ENCODE results near the gene LNPK. TPM values are rescaled to one million over a fixed set of nuclear protein-coding genes. Genes with fewer than 3 reads are reported as not detected.

Gene LNPK
- total RNA-seq, 2 experiments from 2014 or later: 18.0 to 38.3 TPM

DNA sequence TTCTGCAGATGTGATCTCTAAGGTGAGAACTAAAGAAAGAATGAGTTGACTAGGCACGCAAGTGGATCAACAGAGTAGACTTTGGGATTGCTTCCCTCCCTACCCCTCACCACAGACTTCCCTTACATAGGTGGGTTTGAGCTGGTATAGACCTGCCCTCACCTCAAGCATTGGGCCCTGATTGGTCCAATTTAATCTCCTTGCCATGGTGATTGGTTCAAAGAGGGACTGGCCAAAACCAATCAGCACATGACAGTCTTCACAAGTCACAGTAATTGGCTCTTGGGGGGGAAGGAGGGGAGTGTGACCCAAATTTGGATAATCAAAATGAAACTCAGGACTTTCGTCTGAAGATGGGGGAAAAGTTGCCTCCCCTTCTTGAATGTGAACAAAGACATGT is 36.6 kb upstream of the LNPK start:
- CTCF ChIA-PET (ENCODE audit: unreplicated experiment): no interaction called here
- intact Hi-C loops (cut with micrococcal nuclease; ENCODE audit: unreplicated experiment): no loop called here
- no TSS peak for BruUV-seq (replicated peaks)

DNA sequence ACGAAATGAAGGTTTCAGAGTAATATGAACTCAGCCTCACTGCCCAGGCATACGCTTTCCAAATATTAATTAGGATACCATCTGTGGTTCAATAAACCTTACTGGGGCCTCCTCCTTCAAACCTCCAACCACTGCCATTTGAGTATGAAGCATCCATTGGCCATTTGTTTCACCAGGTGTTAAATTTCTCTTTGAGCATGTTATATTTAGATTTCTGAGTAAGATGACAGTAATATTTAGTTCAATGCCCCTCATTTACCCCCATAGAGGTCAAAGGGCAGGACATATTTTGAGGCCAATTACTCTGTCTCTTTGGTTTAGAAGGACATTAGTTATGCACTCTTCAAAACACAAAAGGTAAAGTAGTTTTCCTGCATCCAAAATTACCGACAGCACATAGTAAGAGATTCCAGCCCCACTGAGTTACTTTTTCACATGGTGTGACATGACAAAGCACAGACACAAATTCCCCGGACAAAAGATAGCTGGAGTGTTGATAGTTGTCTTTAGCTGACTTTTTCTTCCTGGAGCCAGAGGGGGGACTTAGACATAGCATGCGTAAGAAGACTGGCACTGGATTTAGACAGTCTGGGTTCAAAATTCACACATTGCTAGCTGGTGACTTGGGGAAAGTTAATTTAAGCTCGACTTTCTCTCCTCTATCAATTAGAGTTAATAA is 33.1 kb upstream of the LNPK start:
- Histone ChIP-seq H3K36me3 (ENCODE audit: insufficient read depth, low read length) (no peaks in the 10 kb centered on the region), H3K4me1 (ENCODE audit: insufficient read depth, low read length, poor library complexity, severe bottlenecking) (no peaks in the 10 kb centered on the region), H2AFZ (ENCODE audit: low read length) (no peak overlapping the region), H3K4me3 (ENCODE audit: low read depth, low read length, poor library complexity, severe bottlenecking) (no peak overlapping the region), H4K20me1 (ENCODE audit: insufficient read depth, low read length) (no peaks in the 10 kb centered on the region), H3K27ac (ENCODE audit: low read depth, low read length, poor library complexity, severe bottlenecking) (no peak overlapping the region), H3K9me3 (ENCODE audit: low read length) (no peaks in the 10 kb centered on the region), H3K9me2 (ENCODE audit: insufficient read depth, low read length) (no peaks in the 10 kb centered on the region), H3K79me2 (ENCODE audit: insufficient read depth, low read depth, low read length) (no peaks in the 10 kb centered on the region), H3K4me2 (ENCODE audit: low read length) (no peak overlapping the region)
- intact Hi-C loops (cut with micrococcal nuclease; ENCODE audit: unreplicated experiment): no loop called here
- ChIA-PET CTCF (ENCODE audit: unreplicated experiment) (no interaction called here), POLR2A (interaction anchor here (0.5 to 1.7 kb wide), 2 partner anchors 12 to 148 kb away, joined by 3 read pairs; no protein-coding TSS in a partner anchor)
- TF ChIP-seq EZH2phosphoT487 (IDR thresholded peaks at IDR 0.05; ENCODE audit: borderline replicate concordance, low read depth, low read length) (no peak), CTCF (conservative IDR thresholded peaks at IDR 0.05; ENCODE audit: low read length) (no peak)
- no TSS peak for BruUV-seq (replicated peaks)
- no peak for DNase-seq (ENCODE audit: low spot score)

More for the DNA sequence above, 36.6 kb upstream of the LNPK start:
- H3K9me2 ChIP-seq (ENCODE audit: insufficient read depth, low read length): no peaks in the 10 kb centered on the region
- no peak overlapping the region for H3K27ac ChIP-seq (ENCODE audit: low read depth, low read length, poor library complexity, severe bottlenecking)
- H3K9me3 ChIP-seq (ENCODE audit: low read length): no peaks in the 10 kb centered on the region
- no peaks in the 10 kb centered on the region for H4K20me1 ChIP-seq (ENCODE audit: insufficient read depth, low read length)
- no peak overlapping the region for H3K4me3 ChIP-seq (ENCODE audit: low read depth, low read length, poor library complexity, severe bottlenecking)
- H3K4me2 ChIP-seq (ENCODE audit: low read length): no peak overlapping the region
- POLR2A ChIA-PET: no interaction called here
- no peak for DNase-seq (ENCODE audit: low spot score)
- H3K36me3 ChIP-seq (ENCODE audit: insufficient read depth, low read length): no peaks in the 10 kb centered on the region
- H2AFZ ChIP-seq (ENCODE audit: low read length): no peak overlapping the region
- H3K4me1 ChIP-seq (ENCODE audit: insufficient read depth, low read length, poor library complexity, severe bottlenecking): no peaks in the 10 kb centered on the region
- no peak for TF ChIP-seq EZH2phosphoT487 (IDR thresholded peaks at IDR 0.05; ENCODE audit: borderline replicate concordance, low read depth, low read length)
- TF ChIP-seq CTCF (conservative IDR thresholded peaks at IDR 0.05; ENCODE audit: low read length): no peak
- H3K79me2 ChIP-seq (ENCODE audit: insufficient read depth, low read depth, low read length): no peaks in the 10 kb centered on the region

GRCh38 chr2:176027806-176028205 is 25.7 kb upstream of the LNPK start:
- Histone ChIP-seq H3K9me3 (ENCODE audit: low read length) (no peaks in the 10 kb centered on the region), H3K4me2 (ENCODE audit: low read length) (no peak overlapping the region), H3K4me3 (ENCODE audit: low read depth, low read length, poor library complexity, severe bottlenecking) (no peak overlapping the region), H3K9me2 (ENCODE audit: insufficient read depth, low read length) (no peaks in the 10 kb centered on the region), H3K79me2 (ENCODE audit: insufficient read depth, low read depth, low read length) (no peaks in the 10 kb centered on the region), H3K4me1 (ENCODE audit: insufficient read depth, low read length, poor library complexity, severe bottlenecking) (no peaks in the 10 kb centered on the region), H3K27ac (ENCODE audit: low read depth, low read length, poor library complexity, severe bottlenecking) (no peak overlapping the region), H3K36me3 (ENCODE audit: insufficient read depth, low read length) (no peaks in the 10 kb centered on the region), H2AFZ (ENCODE audit: low read length) (no peak overlapping the region), H4K20me1 (ENCODE audit: insufficient read depth, low read length) (no peaks in the 10 kb centered on the region)
- CTCF ChIA-PET (ENCODE audit: unreplicated experiment): no interaction called here
- no TSS peak for BruUV-seq (replicated peaks)
- TF ChIP-seq CTCF (conservative IDR thresholded peaks at IDR 0.05; ENCODE audit: low read length) (no peak), EZH2phosphoT487 (IDR thresholded peaks at IDR 0.05; ENCODE audit: borderline replicate concordance, low read depth, low read length) (no peak)
- DNase-seq (ENCODE audit: low spot score): no peak
- intact Hi-C loops (cut with micrococcal nuclease; ENCODE audit: unreplicated experiment): no loop called here
- POLR2A ChIA-PET: no interaction called here

All from OCI-LY7 (cell line).